Measurements from ENCODE around the gene SMYD2. TPM values are rescaled to one million over a fixed set of nuclear protein-coding genes. Genes with fewer than 3 reads are reported as not detected.

The SMYD2 gene
- total and polyA plus RNA-seq, 2 donors = 39.9 to 45.0 TPM

DNA sequence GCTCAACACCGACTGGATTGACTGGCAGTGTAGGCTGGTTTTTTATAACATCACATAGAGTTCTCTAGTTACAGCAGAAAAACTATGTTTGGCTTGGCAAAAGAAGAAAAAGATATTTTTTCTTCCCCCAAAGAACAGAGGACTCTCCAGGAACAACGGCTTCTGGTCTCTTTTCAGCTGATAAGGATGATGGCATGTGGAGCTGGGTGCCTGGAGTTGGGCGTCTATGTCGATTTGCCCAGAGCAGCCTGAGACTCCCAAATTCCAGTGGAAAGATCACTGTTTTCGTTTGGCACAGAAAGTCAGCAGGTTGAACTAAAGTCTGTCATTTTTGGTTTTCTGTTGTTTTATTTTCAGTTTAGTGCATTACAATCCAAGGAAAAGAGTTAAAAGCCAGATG lies 91.1 kb downstream of the SMYD2 start:
- Histone ChIP-seq H3K4me3 (ENCODE audit: low read length in 2 of 2) (no peak overlapping the region), H3K27ac (ENCODE audit: low read depth in 1 of 2, low read length in 1 of 2) (no peak overlapping the region), H3K36me3 (ENCODE audit: control insufficient read depth in 2 of 2, insufficient read depth in 2 of 2, low read length in 1 of 2) (no peaks in the 10 kb centered on the region), H3K9me3 (ENCODE audit: control insufficient read depth in 2 of 2, insufficient read depth in 1 of 2, low read length in 1 of 2) (no peaks in the 10 kb centered on the region), H3K4me1 (ENCODE audit: control insufficient read depth in 2 of 2, insufficient read depth in 2 of 2, low read length in 2 of 2) (no peaks in the 10 kb centered on the region), H3K27me3 (ENCODE audit: control insufficient read depth in 2 of 2, insufficient read depth in 1 of 2, low read length in 1 of 2) (no peaks in the 10 kb centered on the region)
- no peak for DNase-seq (ENCODE audit: low read depth in 6 of 9, low spot score in 9 of 9)
- 74% methylated on average over 5 of the region's 5 CpGs for WGBS

DNA sequence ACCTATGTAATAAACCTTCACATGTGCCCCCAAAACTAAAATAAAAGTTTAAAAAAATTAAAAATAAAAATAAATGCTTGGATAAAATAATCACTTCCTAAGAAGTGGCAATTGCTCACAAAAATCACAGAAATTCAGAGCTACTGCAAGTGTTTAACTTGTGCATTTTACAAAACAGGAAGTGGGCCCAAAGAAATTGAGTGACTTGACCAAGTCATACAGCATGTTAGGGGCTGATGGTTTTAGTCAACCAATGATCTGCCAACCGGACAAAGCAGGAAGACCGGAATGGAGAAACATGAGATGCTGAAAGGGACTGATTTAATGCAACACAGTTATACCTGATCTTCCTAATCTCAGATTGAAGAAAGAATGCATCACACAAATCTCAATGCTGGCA lies 96.5 kb downstream of the SMYD2 start:
- no peak for DNase-seq (ENCODE audit: low read depth in 6 of 9, low spot score in 9 of 9)
- Histone ChIP-seq H3K36me3 (ENCODE audit: control insufficient read depth in 2 of 2, insufficient read depth in 2 of 2, low read length in 1 of 2) (no peaks in the 10 kb centered on the region), H3K9me3 (ENCODE audit: control insufficient read depth in 2 of 2, insufficient read depth in 1 of 2, low read length in 1 of 2) (no peaks in the 10 kb centered on the region), H3K27ac (ENCODE audit: low read depth in 1 of 2, low read length in 1 of 2) (no peak overlapping the region), H3K4me1 (ENCODE audit: control insufficient read depth in 2 of 2, insufficient read depth in 2 of 2, low read length in 2 of 2) (no peaks in the 10 kb centered on the region), H3K4me3 (ENCODE audit: low read length in 2 of 2) (no peak overlapping the region), H3K27me3 (ENCODE audit: control insufficient read depth in 2 of 2, insufficient read depth in 1 of 2, low read length in 1 of 2) (no peaks in the 10 kb centered on the region)
- WGBS = 95% methylated on average over 2 of the region's 2 CpGs

DNA sequence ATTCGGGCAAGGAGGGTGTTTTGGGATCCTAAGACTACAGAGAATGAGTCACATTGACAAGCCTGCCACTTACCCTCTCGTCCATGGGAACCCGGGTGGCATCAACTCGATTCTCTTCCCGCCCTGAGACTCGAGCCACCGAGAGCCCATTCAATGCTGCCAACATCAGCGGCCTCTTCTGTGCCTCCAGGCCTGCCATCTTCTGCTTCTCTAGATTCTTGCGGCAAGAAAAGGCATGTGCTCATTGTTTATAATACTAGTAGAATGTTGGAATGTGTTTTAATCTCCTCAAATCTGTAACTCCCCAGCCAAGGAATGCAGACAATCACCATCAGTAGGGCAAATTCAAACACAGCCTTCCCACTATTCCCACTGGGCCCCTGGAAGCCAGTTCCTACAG lies 96.9 kb downstream of the SMYD2 start:
- H3K27me3 ChIP-seq (ENCODE audit: control insufficient read depth in 2 of 2, insufficient read depth in 1 of 2, low read length in 1 of 2) = no peaks in the 10 kb centered on the region
- DNase-seq (ENCODE audit: low read depth in 6 of 9, low spot score in 9 of 9) = no peak
- H3K27ac ChIP-seq (ENCODE audit: low read depth in 1 of 2, low read length in 1 of 2) = no peak overlapping the region
- H3K36me3 ChIP-seq (ENCODE audit: control insufficient read depth in 2 of 2, insufficient read depth in 2 of 2, low read length in 1 of 2) = no peaks in the 10 kb centered on the region
- no peak overlapping the region for H3K4me3 ChIP-seq (ENCODE audit: low read length in 2 of 2)
- no peaks in the 10 kb centered on the region for H3K4me1 ChIP-seq (ENCODE audit: control insufficient read depth in 2 of 2, insufficient read depth in 2 of 2, low read length in 2 of 2)
- H3K9me3 ChIP-seq (ENCODE audit: control insufficient read depth in 2 of 2, insufficient read depth in 1 of 2, low read length in 1 of 2) = no peaks in the 10 kb centered on the region
- WGBS = 96% methylated on average over 9 of the region's 9 CpGs

DNA sequence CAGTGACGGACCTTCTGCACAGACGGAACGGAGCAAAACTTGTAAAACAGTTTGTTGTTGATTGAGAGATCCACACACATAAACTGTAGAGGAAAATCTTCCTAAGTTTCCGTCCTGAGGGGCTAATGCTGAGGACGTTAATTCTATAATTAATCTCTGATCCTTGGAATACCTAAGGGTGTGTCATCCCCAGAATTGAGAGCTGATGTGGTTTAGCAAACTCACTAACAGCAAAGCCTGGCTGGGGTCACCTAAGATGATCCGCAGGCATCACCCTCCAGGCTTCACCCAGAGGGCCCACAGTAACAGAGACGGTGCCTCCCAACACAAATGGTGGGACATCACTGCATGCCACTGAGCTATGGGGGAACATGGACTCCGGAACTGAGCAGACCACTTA lies 97.5 kb downstream of the SMYD2 start:
- no peaks in the 10 kb centered on the region for H3K36me3 ChIP-seq (ENCODE audit: control insufficient read depth in 2 of 2, insufficient read depth in 2 of 2, low read length in 1 of 2)
- no peaks in the 10 kb centered on the region for H3K9me3 ChIP-seq (ENCODE audit: control insufficient read depth in 2 of 2, insufficient read depth in 1 of 2, low read length in 1 of 2)
- no peak overlapping the region for H3K4me3 ChIP-seq (ENCODE audit: low read length in 2 of 2)
- 97% methylated on average over 8 of the region's 8 CpGs for WGBS
- no peak for DNase-seq (ENCODE audit: low read depth in 6 of 9, low spot score in 9 of 9)
- no peak overlapping the region for H3K27ac ChIP-seq (ENCODE audit: low read depth in 1 of 2, low read length in 1 of 2)
- H3K27me3 ChIP-seq (ENCODE audit: control insufficient read depth in 2 of 2, insufficient read depth in 1 of 2, low read length in 1 of 2) = no peaks in the 10 kb centered on the region
- no peaks in the 10 kb centered on the region for H3K4me1 ChIP-seq (ENCODE audit: control insufficient read depth in 2 of 2, insufficient read depth in 2 of 2, low read length in 2 of 2)

DNA sequence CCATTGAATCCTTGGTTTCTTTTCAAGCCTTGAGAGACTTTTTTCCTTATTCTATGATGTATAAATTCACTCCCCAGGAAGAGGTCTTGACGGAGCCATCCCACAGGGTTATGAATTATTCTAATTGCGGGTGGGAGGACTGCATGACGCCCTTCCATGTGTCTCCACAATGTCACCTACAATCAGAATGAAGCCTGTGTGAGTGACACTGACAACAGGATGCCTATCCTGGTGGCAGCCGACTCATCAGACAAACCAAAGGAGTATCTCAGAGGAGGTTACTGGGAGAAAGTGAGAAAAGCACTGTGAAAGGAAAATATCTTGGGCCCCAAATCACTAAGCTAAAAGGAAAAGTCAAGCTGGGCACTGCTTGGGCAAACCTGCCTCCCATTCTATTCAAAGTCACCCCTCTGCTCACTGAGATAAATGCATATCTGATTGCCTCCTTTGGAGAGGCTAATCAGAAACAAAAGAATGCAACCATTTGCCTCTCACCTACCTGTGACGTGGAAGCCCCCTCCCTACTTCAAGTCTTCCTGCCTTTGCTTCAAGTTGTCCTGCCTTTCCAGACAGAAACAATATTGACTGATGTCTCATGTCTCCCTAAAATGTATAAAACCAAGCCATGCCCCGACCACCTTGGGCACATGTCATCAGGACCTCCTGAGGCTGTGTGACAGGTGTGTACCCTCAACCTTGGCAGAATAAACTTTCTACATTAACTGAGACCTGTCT lies 98.4 kb downstream of the SMYD2 start:
- no peak for DNase-seq (ENCODE audit: low read depth in 6 of 9, low spot score in 9 of 9)

DNA sequence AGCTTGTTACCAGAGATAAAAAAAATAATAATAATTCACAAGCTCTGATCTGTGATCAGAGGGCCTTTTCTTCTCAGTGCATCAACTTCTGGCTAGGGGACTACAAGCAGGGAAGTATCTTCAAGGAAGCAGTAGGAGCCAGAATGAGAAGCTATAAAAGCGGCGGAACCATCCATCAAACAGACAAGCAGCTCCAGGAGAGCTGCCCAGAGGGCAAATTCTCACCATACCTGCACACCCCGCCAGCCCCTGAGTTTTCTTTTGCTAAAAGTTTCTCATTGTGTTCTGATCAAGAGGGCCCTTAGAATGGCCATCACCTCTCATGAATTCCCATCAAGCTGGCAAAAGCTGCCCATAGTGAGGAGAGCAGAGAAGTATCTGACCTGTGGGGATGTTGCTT lies 99.4 kb downstream of the SMYD2 start:
- DNase-seq (ENCODE audit: low read depth in 6 of 9, low spot score in 9 of 9) = no peak
- Histone ChIP-seq H3K4me3 (ENCODE audit: low read length in 2 of 2) (no peak overlapping the region), H3K9me3 (ENCODE audit: control insufficient read depth in 2 of 2, insufficient read depth in 1 of 2, low read length in 1 of 2) (no peaks in the 10 kb centered on the region), H3K4me1 (ENCODE audit: control insufficient read depth in 2 of 2, insufficient read depth in 2 of 2, low read length in 2 of 2) (no peaks in the 10 kb centered on the region), H3K36me3 (ENCODE audit: control insufficient read depth in 2 of 2, insufficient read depth in 2 of 2, low read length in 1 of 2) (no peaks in the 10 kb centered on the region), H3K27me3 (ENCODE audit: control insufficient read depth in 2 of 2, insufficient read depth in 1 of 2, low read length in 1 of 2) (no peaks in the 10 kb centered on the region), H3K27ac (ENCODE audit: low read depth in 1 of 2, low read length in 1 of 2) (no peak overlapping the region)
- WGBS = 95% methylated on average over 3 of the region's 3 CpGs

More for the DNA sequence above, 98.4 kb downstream of the SMYD2 start:
- Histone ChIP-seq H3K27me3 (ENCODE audit: control insufficient read depth in 2 of 2, insufficient read depth in 1 of 2, low read length in 1 of 2) (no peaks in the 10 kb centered on the region), H3K4me1 (ENCODE audit: control insufficient read depth in 2 of 2, insufficient read depth in 2 of 2, low read length in 2 of 2) (no peaks in the 10 kb centered on the region), H3K4me3 (ENCODE audit: low read length in 2 of 2) (no peak overlapping the region), H3K36me3 (ENCODE audit: control insufficient read depth in 2 of 2, insufficient read depth in 2 of 2, low read length in 1 of 2) (no peaks in the 10 kb centered on the region), H3K27ac (ENCODE audit: low read depth in 1 of 2, low read length in 1 of 2) (no peak overlapping the region), H3K9me3 (ENCODE audit: control insufficient read depth in 2 of 2, insufficient read depth in 1 of 2, low read length in 1 of 2) (no peaks in the 10 kb centered on the region)
- 94% methylated on average over 6 of the region's 6 CpGs for WGBS

DNA sequence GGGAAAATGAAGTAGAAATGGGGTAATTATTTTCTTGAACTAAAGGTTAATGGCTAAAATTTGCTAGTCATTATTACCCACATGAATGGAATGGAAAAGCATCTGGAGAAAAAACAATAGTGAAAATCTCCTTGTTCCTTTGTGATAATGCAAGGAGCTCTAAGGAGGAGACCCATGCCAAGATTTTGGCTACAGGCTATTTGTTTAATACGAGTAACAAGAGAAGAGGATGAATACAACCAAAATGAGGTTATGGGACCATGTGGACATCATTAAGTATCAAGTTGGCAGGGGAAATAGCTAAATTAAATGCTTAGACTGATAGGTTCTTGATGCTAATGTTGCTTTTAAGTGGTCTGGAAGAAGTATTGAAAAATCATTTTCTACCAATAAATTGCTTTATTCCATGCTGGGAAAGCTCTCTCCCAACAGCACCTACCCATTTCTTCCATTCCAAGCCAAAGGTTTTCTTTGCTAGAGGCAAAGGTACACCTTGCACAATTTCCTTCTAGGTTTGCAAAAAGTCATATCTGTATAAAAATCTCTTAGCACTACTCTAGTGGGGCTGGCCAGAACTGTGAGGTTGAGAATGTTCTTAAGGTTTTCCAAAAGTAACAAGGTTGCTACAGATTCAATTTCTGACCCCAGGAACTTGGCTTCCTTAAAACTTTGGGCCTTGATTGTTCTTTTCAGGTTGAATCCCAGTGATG lies 100.2 kb downstream of the SMYD2 start:
- no peaks in the 10 kb centered on the region for H3K27me3 ChIP-seq (ENCODE audit: control insufficient read depth in 2 of 2, insufficient read depth in 1 of 2, low read length in 1 of 2)
- no peak overlapping the region for H3K4me3 ChIP-seq (ENCODE audit: low read length in 2 of 2)
- no peak overlapping the region for H3K27ac ChIP-seq (ENCODE audit: low read depth in 1 of 2, low read length in 1 of 2)
- no peak for DNase-seq (ENCODE audit: low read depth in 6 of 9, low spot score in 9 of 9)
- no peaks in the 10 kb centered on the region for H3K9me3 ChIP-seq (ENCODE audit: control insufficient read depth in 2 of 2, insufficient read depth in 1 of 2, low read length in 1 of 2)
- H3K36me3 ChIP-seq (ENCODE audit: control insufficient read depth in 2 of 2, insufficient read depth in 2 of 2, low read length in 1 of 2) = no peaks in the 10 kb centered on the region
- H3K4me1 ChIP-seq (ENCODE audit: control insufficient read depth in 2 of 2, insufficient read depth in 2 of 2, low read length in 2 of 2) = no peaks in the 10 kb centered on the region
- WGBS = 94% methylated on average over 1 of the region's 1 CpG

DNA sequence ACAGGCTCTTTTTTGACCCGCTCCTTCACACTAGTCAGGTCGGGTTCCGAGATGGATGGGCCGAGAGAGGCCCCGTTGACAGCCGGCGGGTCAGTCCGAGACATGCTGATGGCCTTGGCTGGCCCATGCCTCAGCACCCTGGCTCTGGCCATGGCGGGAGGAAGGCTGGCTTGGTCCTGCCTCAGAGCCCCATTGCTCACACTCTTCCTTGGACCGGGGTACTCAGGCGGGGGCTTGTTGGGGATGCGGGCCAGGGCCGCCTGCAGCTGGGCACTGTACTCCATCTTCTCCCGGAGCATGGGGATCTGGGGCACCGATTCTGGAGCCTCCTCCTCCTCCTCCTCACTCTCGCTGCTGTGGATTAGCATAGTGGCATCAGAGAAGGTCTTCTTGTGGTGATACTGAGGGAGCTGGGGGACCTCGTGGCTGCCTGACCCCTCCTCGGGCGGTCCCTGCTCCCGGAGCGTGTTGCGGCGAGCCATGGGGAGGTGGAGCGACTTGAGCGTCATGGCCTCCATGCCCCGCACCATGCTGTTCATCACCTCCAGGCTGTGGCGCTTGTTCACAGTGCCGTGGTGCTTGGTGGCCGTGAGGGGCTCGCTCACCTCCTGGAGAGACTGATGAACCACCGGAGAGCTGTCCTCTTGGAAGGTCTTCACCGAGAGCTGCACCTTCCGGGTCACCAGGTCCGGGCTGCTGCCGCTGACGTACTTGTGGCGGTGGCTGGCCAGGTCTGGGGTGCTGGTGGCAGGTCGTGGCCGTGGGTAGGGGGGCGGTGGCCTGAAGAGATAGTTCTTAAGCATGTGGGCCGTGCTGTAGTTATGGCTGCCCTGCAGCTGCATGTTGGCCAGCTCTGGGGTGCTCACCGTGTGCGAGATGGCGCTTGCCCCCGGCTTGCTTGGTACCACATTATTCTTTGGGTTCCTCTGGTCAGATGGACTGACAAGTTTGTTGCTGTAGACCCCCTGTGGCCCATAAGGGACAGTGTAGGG lies 102.7 kb downstream of the SMYD2 start:
- H3K4me1 ChIP-seq (ENCODE audit: control insufficient read depth in 2 of 2, insufficient read depth in 2 of 2, low read length in 2 of 2) = no peaks in the 10 kb centered on the region
- H3K4me3 ChIP-seq (ENCODE audit: low read length in 2 of 2) = no peak overlapping the region
- no peaks in the 10 kb centered on the region for H3K27me3 ChIP-seq (ENCODE audit: control insufficient read depth in 2 of 2, insufficient read depth in 1 of 2, low read length in 1 of 2)
- no peak for DNase-seq (ENCODE audit: low read depth in 6 of 9, low spot score in 9 of 9)
- H3K9me3 ChIP-seq (ENCODE audit: control insufficient read depth in 2 of 2, insufficient read depth in 1 of 2, low read length in 1 of 2) = no peaks in the 10 kb centered on the region
- no peaks in the 10 kb centered on the region for H3K36me3 ChIP-seq (ENCODE audit: control insufficient read depth in 2 of 2, insufficient read depth in 2 of 2, low read length in 1 of 2)
- H3K27ac ChIP-seq (ENCODE audit: low read depth in 1 of 2, low read length in 1 of 2) = no peak overlapping the region
- 98% methylated on average over 45 of the region's 45 CpGs for WGBS
